ENCODE data around the gene DDX47.

DDX47 gene

GRCh38 chr12:12813120-12814101, at the start of gene DDX47:
Gene DDX47 (plus strand): TSS chr12:12813346. CDS start chr12:12813368, 22 bp downstream.
- peak; percentile 94 for DNase-seq

DNA sequence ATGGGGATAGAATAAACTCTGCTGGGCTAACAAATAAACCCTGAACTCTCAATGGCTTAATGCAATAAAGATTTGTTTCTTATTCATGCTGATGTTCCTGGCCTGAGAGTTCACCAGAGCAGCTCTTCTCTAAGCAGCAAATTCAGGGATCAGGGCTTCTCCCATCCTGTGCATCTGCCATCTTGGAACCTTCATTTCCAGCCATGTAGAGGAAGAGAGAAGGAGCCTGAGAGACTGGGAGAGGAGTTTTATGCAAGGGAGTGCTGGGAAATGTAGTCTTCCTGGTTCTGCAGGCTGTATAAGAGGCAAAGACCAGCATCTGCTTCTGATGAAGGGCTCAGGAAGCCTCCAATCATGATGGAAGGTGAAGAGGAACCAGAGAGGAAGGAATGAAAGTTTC, 48.3 kb upstream of the DDX47 start:
- no peak for DNase-seq

GRCh38 chr12:12770262-12770661, 42.9 kb upstream of the DDX47 start:
- DNase-seq = no peak

GRCh38 chr12:12774791-12775190, 38.4 kb upstream of the DDX47 start:
- DNase-seq = no peak

DNA sequence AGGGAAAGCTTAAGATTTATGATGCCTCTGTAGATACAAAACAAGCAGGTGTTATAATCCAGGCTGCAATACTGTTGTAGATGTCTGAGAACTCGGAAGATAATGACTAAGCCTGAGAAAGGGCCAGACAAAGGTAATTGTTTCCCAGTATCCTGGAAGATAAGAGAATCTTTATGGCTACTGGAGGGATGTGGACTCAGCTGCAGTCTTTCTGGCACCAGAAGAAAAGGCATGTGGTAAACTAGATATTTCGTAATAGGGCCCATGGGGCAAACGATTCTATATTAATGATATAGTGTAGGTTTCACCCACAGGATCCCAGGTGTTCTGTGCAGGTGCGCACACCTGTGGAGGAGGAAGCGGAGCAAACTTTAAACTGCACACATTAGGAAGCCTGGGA, 36.9 kb upstream of the DDX47 start:
- no peak for DNase-seq

DNA sequence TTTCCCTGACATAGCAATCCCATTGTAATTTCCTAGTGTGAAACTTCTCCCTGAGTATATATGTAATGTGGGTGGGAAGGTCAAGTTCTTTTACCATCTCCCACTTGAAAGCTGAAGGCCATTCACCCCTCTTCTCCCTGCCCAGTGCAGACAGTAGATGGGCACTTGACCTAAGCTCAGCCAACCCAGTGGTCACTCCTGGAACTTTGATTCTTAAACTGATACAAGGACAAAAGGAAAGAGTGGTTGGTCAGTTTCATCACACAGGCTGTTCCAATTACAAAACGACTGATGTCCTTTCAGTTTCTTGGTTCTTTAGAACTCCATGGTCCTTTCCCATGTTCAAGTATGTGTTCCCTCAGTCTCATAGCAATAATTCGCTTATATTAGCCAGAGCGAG, 36.1 kb upstream of the DDX47 start:
- no peak for DNase-seq

GRCh38 chr12:12779007-12779406, 34.1 kb upstream of the DDX47 start:
- no peak for DNase-seq

GRCh38 chr12:12779529-12779928, 33.6 kb upstream of the DDX47 start:
- peak; percentile 86 for DNase-seq

DNA sequence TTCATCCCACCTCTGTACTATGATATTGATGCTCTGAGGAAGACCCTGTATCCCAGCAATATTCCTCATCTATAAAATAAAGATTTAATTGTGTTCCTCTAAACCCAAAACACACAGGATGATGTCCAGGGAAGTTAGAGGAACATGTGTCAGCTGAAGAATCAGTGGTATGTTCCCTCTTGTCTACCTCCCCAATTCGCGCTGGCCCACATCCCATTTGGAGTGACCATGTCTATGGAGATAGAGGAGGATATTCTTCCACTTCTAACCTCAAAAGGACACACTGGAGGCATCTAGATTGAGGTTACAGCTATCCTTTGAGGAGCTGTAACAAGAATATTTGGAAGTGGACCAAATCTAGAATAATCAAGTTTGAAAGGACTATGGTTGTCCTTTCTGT, 29.0 kb upstream of the DDX47 start:
- DNase-seq = no peak

GRCh38 chr12:12784911-12785814, 28.0 kb upstream of the DDX47 start, which contains the start of gene APOLD1:
Gene APOLD1 (plus strand): TSS chr12:12785659. CDS start chr12:12785692, 33 bp downstream.
- no peak for DNase-seq

- no peak for DNase-seq
Measured at GRCh38 chr12:12786351-12786705, 26.8 kb upstream of the DDX47 start.

DNA sequence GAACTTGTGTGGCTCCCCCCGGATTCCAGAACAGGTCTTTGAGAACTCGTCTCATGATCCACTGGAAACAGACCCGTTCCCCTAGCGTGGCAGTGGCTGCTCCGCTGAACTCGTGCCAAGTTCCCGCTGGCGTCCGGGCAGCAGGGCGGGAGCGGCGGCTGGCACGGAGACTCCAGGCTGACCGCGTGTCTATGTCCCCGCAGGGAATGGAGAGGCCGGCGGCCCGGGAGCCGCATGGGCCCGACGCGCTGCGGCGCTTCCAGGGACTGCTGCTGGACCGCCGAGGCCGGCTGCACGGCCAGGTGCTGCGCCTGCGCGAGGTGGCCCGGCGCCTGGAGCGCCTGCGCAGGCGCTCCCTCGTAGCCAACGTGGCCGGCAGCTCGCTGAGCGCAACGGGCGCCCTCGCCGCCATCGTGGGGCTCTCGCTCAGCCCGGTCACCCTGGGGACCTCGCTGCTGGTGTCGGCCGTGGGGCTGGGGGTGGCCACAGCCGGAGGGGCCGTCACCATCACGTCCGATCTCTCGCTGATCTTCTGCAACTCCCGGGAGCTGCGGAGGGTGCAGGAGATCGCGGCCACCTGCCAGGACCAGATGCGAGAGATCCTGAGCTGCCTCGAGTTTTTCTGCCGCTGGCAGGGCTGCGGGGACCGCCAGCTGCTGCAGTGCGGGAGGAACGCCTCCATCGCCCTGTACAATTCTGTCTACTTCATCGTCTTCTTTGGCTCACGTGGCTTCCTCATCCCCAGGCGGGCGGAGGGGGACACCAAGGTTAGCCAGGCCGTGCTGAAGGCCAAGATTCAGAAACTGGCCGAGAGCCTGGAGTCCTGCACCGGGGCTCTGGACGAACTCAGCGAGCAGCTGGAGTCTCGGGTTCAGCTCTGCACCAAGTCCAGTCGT, 26.2 kb upstream of the DDX47 start:
- peak; percentile 71 for DNase-seq

DNA sequence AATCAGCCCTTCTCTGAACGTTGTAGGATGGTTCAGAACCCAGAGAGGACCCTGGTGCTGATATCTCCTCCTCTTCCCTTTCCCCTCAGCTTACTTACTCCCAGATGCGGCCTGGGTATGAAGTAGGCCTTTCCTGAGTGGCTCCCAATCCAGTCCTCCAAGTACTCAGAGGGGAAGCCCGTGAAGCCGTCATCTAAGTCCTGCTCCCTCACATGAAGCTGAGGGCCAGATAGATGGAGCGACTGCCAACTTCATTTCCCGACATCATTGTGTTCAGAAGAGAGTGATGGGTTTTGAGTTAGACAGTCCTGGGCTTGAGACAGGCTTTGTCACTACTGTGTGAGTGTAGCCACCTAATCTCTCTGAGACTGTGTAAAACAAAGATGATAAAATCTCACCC, 25.0 kb upstream of the DDX47 start:
- no peak for DNase-seq

DNA sequence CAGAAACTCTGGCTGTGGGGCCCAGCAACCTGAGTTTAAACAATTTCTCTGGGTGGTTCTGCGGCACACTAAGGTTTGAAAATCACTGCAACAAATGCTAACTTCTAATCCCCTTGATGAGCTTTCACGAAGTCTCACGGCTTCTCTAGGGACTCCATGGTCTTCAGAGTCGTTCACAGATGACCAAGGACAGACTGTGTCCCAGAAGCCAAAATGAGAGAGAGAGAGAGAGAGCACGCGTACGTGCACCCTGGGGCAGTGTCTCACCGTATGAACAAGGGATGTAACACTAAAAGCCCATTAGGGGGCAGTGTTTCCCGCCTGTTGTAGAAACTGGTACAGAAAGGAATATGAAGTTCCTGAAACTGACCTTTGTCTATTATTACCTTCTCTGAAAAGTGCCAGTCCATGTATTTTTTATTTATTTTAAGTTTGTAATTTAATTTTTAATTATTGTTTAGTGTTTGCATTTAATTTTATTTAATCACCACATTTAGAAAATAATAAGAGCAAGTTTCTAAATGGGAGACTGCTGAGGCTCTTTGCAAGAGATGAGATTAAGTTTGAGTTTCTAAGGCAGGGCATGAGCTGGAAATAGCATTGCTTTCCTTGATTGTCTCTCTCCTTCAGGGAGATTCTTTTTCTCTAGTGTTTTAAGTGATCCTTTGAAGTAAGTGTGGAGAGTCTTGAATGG, 24.3 kb upstream of the DDX47 start:
- peak; percentile 78 for DNase-seq

GRCh38 chr12:12790956-12791355, 22.2 kb upstream of the DDX47 start:
- no peak for DNase-seq

GRCh38 chr12:12791756-12792369, 21.3 kb upstream of the DDX47 start:
- DNase-seq = peak; percentile 63

GRCh38 chr12:12792421-12792820, 20.7 kb upstream of the DDX47 start:
- DNase-seq = no peak

DNA sequence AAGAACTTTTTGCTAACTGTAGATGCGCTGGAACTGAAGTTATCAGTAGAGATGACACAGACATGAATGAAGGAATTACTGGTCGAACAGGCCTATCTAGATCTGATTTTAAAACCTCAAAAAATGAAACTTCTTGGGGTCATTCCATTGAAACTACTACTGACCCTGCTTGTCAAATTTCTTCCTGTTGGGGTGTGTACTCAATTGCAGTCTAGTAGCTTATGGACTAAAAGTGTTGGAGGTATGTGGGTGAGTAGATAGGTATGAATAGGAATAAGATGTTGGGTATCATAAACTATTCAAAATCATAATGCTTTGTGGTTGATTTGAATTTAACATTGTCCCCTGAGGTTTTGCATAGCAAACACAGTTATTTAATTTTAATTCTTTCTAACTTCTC, 18.5 kb upstream of the DDX47 start:
- no peak for DNase-seq

DNA sequence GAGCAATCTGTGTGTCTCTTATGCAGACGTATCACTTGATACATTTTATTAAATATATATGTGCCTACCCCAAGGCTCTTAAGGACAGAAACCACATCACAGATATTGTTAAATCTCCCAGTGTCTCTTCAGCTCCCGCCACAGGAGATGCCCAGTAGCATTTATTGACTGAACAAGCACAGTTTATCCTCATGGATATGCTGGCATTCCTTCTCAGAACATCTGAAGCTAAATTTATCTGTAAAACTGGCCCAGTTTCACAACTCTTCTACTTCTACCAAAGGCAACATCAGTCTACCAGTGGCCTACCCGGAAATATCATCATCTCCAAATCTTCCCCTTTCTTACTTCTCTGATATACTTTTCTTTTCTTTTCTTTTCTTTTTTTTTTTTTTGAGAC, 17.0 kb upstream of the DDX47 start:
- DNase-seq = no peak

DNA sequence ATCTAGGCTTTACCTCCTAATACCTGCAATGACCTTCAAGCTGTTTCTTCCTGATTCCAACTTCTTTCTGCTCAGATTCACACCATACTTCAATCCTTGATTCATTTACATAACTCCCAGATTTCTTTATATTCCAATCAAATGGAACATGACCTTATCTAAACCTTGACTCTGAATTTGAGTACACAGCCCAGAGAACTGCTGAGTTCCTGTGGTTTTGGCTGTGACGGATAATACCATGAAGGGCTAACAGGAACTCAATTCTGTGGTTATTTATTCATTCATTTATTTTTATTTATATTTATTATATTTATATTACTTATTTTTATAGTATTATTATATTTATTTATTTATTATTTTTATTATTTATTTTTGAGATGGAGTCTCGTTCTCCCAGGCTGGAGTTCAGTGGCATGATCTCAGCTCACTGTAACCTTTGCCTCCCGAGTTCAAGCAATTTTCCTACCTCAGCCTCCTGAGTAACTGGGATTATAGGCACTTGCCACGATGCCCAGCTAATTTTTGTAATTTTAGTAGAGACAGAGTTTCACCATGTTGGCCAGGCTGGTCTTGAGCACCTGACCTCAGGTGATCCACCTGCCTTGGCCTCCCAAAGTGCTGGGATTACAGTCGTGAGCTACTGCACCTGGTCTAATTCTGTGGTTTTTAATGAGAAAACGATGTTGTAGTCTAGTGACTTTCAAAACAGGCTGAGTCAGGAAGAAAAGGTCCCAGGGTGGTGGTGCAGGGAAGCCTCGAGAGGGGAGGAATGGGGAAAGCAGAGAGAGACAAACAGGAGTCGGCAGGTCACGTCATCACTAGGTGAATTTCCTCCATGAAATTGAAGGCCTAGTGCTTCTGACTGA, 16.0 kb upstream of the DDX47 start:
- no peak for DNase-seq

- no peak for DNase-seq
Measured at GRCh38 chr12:12797794-12798152, 15.4 kb upstream of the DDX47 start.
